Esophagus squamous epithelium (tissue), 4 donors: ENCODE data around the gene ZSCAN12.

Experiments used
- CTCF ChIP-seq, 6 experiments: fragments of 450-650 bp in 4 of 6; fragments of 200-600 bp in 2 of 6; sonication (generic) in 2 of 6; IDR thresholded peaks; one replicate each; pipeline ENCODE4 v1.5.1; 2016 to 2019; ENCODE audit warnings: antibody characterized with exemption in 6 of 6, mild to moderate bottlenecking in 4 of 6, moderate library complexity in 4 of 6
- POLR2A ChIP-seq, 4 donors: fragments of 450-650 bp; IDR thresholded peaks; one replicate each; pipeline ENCODE4 v1.6.1; 2017; ENCODE audit warnings: antibody characterized with exemption in 4 of 4, mild to moderate bottlenecking in 4 of 4, moderate library complexity in 3 of 4

GRCh38 chr6:28353356-28353755 lies 46.2 kb downstream of the ZSCAN12 start:
- TF ChIP-seq POLR2A (IDR thresholded peaks at IDR 0.05) (no peak), CTCF (IDR thresholded peaks at IDR 0.05) (no peak)
